Colonic mucosa (tissue), 4 donors: ENCODE measurements around the gene INO80C. TPM values are rescaled to one million over a fixed set of nuclear protein-coding genes. Genes with fewer than 3 reads are reported as not detected.

Source experiments
- DNase-seq: peaks from one replicate; pipeline ENCODE4 v3.0.0-alpha.2; 2020
- H3K27ac ChIP-seq: fragments of 200-600 bp; one replicate; pipeline ENCODE4 v1.8.0; 2021
- H3K27me3 ChIP-seq: fragments of 200-600 bp; one replicate; pipeline ENCODE4 v1.8.0; 2021
- H3K36me3 ChIP-seq: fragments of 200-600 bp; one replicate; pipeline ENCODE4 v1.8.0; 2021
- H3K4me1 ChIP-seq: fragments of 200-600 bp; one replicate; pipeline ENCODE4 v1.8.0; 2021; ENCODE audit warnings: mild to moderate bottlenecking
- H3K4me3 ChIP-seq: fragments of 200-600 bp; one replicate; pipeline ENCODE4 v1.8.0; 2021
- H3K9ac ChIP-seq, 2 donors: one replicate each; pipeline ENCODE4 v1.7.0; 2013; ENCODE audit warnings: control low read depth in 2 of 2, low read depth in 2 of 2, low read length in 2 of 2
- H3K9me3 ChIP-seq: fragments of 200-600 bp; one replicate; pipeline ENCODE4 v1.8.0; 2021
- CTCF ChIP-seq: fragments of 200-600 bp; IDR thresholded peaks from one replicate; pipeline ENCODE4 v1.8.0; 2022; ENCODE audit warnings: antibody characterized with exemption, mild to moderate bottlenecking
- intact Hi-C: fragments of 100-400 bp; cut with DNase I; formaldehyde crosslinking; loops from one replicate; pipeline ENCODE4 v1.14.1; 2022
- total RNA-seq, 2 donors: library from RNA; stranded (reverse); fragmentation: NEBNext Ultra II Directional in 1 of 2; extraction: Animal tissue kit (Norgen Biotek cat#: 25700) in 1 of 2; gene quantifications; one replicate each; pipeline ENCODE4 v1.2.1, GENCODE V29; 2021
- donor health status: healthy.
- donor health status: DM: no; HTN: no; CAD: no.
- donor health status: DM: no; HTN: no; CAD: no.

Gene INO80C
- total RNA-seq, 2 donors from 2014 or later, result 31.0 to 32.1 TPM

GRCh38 chr18:35432565-35433001 lies 65.2 kb downstream of the INO80C start:
- H3K36me3 ChIP-seq, result no peaks in the 10 kb centered on the region
- no peak overlapping the region for H3K4me3 ChIP-seq
- no peak for TF ChIP-seq CTCF
- DNase-seq, result no peak
- no peaks in the 10 kb centered on the region for H3K4me1 ChIP-seq
- no peaks in the 10 kb centered on the region for H3K27me3 ChIP-seq
- intact Hi-C loops, result no loop called here
- no peak overlapping the region for H3K27ac ChIP-seq
- no peaks in the 10 kb centered on the region for H3K9me3 ChIP-seq
- no peak overlapping the region for H3K9ac ChIP-seq

GRCh38 chr18:35431374-35431741 lies 66.4 kb downstream of the INO80C start:
- Histone ChIP-seq H3K27me3 (no peaks in the 10 kb centered on the region), H3K27ac (no peak overlapping the region), H3K4me3 (no peak overlapping the region), H3K4me1 (no peaks in the 10 kb centered on the region), H3K9me3 (no peaks in the 10 kb centered on the region), H3K9ac (no peak overlapping the region), H3K36me3 (no peaks in the 10 kb centered on the region)
- no peak for DNase-seq
- intact Hi-C loops, result no loop called here
- TF ChIP-seq CTCF, result no peak

GRCh38 chr18:35430721-35431373 lies 66.9 kb downstream of the INO80C start:
- no peak overlapping the region for H3K9ac ChIP-seq
- H3K27me3 ChIP-seq, result no peaks in the 10 kb centered on the region
- no peak for TF ChIP-seq CTCF
- no peaks in the 10 kb centered on the region for H3K4me1 ChIP-seq
- intact Hi-C loops, result no loop called here
- no peak for DNase-seq
- no peak overlapping the region for H3K27ac ChIP-seq
- H3K36me3 ChIP-seq, result no peaks in the 10 kb centered on the region
- no peak overlapping the region for H3K4me3 ChIP-seq
- no peaks in the 10 kb centered on the region for H3K9me3 ChIP-seq

- Histone ChIP-seq H3K4me1 (no peaks in the 10 kb centered on the region), H3K36me3 (no peaks in the 10 kb centered on the region), H3K4me3 (no peak overlapping the region), H3K9ac (no peak overlapping the region), H3K27me3 (no peaks in the 10 kb centered on the region), H3K9me3 (no peaks in the 10 kb centered on the region), H3K27ac (no peak overlapping the region)
- DNase-seq, result no peak
- TF ChIP-seq CTCF, result no peak
- intact Hi-C loops, result no loop called here
Observed at GRCh38 chr18:35426786-35427185, 71.0 kb downstream of the INO80C start.

- intact Hi-C loops, result no loop called here
- Histone ChIP-seq H3K4me3 (no peak overlapping the region), H3K36me3 (no peaks in the 10 kb centered on the region), H3K27me3 (no peaks in the 10 kb centered on the region), H3K27ac (no peak overlapping the region), H3K4me1 (no peaks in the 10 kb centered on the region), H3K9ac (no peak overlapping the region), H3K9me3 (no peaks in the 10 kb centered on the region)
- TF ChIP-seq CTCF, result no peak
- DNase-seq, result no peak
Observed at GRCh38 chr18:35424356-35424755, 73.4 kb downstream of the INO80C start.
